Heart left ventricle (tissue), 13 donors: ENCODE results near the gene TGFBR3.

Experiments
- CTCF ChIP-seq, 12 donors: fragments of 200-600 bp; sonication (generic) in 4 of 12; IDR thresholded peaks; one replicate each; pipeline versions ENCODE4 v1.5.0 to v1.8.0; 2018 to 2022; ENCODE audit warnings: antibody characterized with exemption in 12 of 12, mild to moderate bottlenecking in 5 of 12
- POLR2A ChIP-seq, 2 donors: fragments of 450-650 bp; IDR thresholded peaks; one replicate each; pipeline ENCODE4 v1.6.1; 2017; ENCODE audit warnings: antibody characterized with exemption in 2 of 2, mild to moderate bottlenecking in 2 of 2, moderate library complexity in 2 of 2
- donor health status: ischemic (EF 13 %, LVEDD 7.1; RV severe dilation, severe dysfunction).
- donor health status: DM: no; HTN: yes; CAD: no.
- donor health status: DM: no; HTN: no; CAD: no.
- donor health status: ischemic (EF 25% LVEDD 6.9; RV normal size, moderate dysfunction).
- donor health status: ischemic (EF 25% LVEDD 5.7; RV mildly dilated, moderate dysfunction).
- donor health status: ischemic (EF 35%, LVEDD 5.7; RV mildly dilated, moderate dysfunction).
- donor health status: nonischemic (EF 11% LVEDD 7.7; RV severe dilation, severe dysfunction).
- donor health status: DM: yes; HTN: yes; CAD: no.
- donor health status: PGD.
- donor health status: ischemic (EF 29% LVEDD 5.4; RV normal size, mild dysfunction).
- donor health status: nonischemic (EF 23%, LVEDD 6.1; RV moderate dilation, normal function).

- no peak for TF ChIP-seq CTCF (IDR thresholded peaks at IDR 0.05)
- no peak for TF ChIP-seq POLR2A (IDR thresholded peaks at IDR 0.05)
These were observed 125.4 kb downstream of the TGFBR3 start for GRCh38 chr1:91760512-91760911.
